Measurements from ENCODE around the gene GSG1.
A peak's percentile ranks its signal among the peaks of the same experiment; 100 is the strongest.
"Not testable (repeated sequence)": the region's sequence is repeated elsewhere in the genome, so short reads cannot be mapped to it uniquely, and the experiment has no call there.

Gene GSG1

GRCh38 chr12:13090054-13090453 lies 13.4 kb downstream of the GSG1 start:
- DNase-seq, result no peak

GRCh38 chr12:13088496-13088895 lies 15.0 kb downstream of the GSG1 start:
- DNase-seq, result no peak

- DNase-seq, result no peak
These were observed 15.7 kb downstream of the GSG1 start for GRCh38 chr12:13087766-13088165.

DNA sequence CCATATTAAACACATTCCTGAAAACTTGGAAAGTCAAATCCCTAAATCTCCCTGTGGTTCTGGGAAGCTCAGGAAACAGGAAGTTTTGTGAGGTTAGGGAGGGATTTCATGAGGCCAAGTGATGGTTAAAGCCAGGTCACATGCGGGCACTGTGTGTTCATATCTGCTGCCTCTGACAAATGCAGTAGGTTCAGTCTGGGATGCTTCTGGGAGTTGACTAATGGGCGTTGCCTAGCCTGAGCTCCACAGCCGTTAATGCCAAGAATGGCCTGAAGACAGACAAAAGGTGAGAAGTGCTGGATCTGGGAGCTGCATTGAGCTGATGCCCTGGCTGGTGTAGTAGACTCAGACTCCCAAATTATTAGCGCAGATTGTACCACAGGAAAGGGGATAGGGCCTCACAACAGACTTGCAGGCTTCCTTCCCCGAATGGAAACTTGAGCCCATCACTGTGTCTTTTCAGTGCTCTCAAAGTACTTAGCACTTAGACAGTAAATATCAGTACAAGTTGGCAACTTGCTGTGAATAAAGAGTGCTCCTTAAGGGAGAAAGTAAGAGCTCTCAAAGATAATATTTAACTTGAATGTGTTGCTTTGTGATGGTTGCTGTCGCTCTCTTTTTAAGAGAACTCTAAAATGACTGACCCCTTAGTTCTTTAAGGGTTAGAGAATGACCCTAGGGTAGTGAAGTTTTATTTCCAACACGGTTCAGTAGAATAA lies 17.3 kb downstream of the GSG1 start:
- DNase-seq, result no peak

DNA sequence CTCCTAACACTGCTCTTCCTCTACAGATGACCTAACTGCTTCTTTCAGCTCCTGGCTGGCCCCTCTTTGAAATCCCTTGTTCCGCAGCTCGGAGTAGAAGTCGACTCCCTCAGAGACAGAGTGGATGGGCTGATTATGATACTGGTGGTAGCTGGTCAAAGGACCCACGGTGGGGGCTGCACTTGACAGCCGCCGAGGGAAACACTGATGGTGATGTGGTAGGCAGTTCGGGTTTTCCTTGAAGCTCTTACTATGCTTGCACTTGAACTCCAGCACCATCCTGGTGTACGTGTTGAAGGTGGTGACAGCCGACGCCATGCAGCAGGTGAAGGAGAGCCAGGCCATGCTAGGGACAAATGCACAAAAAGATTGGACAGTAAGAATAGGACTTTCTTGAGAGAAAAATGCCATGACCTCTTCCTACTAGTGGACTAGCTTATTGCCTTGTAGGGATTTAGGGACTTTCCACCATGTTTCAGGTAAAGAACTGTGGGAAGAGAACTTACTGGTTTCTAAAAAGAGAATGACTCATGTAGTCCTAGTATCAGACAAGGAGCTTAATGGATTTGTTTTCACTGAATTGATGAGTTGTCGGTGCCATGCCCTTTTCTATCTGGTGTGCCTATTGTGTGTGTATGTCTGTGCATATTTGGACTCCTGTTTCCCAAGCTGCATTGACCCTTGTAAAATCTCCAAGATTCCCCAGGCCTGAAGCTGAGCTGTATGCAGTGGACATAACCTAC lies 18.4 kb downstream of the GSG1 start:
- no peak for DNase-seq

DNA sequence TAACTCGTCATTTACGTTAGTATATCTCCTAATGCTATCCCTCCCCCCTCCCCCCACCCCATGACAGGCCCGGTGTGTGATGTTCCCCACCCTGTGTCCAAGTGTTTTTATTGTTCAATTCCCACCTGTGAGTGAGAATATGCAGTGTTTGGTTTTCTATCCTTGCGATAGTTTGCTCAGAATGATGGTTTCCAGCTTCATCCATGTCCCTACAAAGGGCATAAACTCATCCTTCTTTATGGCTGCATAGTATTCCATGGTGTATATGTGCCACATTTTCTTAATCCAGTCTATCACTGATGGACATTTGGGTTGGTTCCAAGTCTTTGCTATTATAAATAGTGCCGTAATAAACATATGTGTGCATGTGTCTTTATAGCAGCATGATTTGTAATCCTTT lies 19.8 kb downstream of the GSG1 start:
- not testable (repeated sequence) for DNase-seq

- no peak for DNase-seq
These were observed 20.6 kb downstream of the GSG1 start for GRCh38 chr12:13082861-13083260.

DNA sequence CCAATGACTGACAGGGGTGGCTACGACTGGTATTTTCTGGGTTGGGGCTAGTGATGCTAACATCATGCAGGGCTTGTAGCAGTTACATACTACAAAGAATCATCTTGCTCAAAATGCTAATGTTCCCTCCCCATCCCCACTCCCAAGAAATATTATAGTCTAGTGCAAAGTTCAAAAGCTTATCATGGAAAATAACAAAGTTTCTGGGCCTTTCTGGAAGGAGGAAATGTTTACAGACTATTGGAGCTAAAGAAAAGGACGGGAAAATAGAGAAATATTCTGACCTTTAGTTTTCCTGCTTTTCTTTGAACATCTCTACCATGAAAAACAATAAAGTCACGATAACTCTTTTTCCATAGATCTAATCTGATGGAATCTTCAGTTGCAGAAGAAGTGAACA lies 23.2 kb downstream of the GSG1 start:
- DNase-seq, result no peak

GRCh38 chr12:13079440-13079906 lies 24.0 kb downstream of the GSG1 start:
- no peak for DNase-seq

DNA sequence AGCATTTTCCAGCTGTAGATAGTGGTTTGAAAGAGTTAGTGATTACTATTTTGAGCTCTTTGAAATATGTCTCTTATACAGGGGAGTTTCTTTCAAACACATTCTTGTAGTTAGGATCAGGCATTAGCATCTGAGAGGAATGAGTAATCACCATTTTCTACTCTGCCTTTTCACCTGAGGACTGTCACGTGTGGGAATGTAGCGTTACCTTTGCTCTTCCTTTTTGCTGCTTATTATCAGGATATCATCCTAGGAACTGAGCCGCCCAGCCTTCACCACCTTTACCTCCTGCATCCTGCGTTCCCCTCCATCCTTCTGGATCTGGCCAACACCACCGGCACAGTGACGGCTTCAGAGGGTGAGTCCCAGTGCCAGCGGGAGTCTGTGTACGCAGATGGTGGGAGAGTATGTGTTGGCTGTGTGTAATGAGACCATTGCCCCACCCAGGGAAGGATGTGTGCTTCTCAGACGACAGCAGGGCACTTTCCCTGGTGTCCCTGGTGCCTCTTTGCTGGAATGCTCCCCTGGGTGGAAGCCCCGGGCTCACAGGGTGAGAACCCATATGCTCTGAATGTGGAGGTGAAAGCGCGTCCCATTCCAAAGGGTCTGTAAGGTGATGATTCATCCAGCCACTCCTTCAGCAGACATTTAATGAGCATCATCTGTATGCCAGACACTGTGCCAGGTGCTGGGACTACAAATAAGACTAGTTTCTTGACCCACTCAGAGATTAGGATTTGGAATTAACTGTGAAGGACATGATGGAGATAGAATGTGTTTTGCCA lies 27.5 kb downstream of the GSG1 start:
- no peak for DNase-seq

DNA sequence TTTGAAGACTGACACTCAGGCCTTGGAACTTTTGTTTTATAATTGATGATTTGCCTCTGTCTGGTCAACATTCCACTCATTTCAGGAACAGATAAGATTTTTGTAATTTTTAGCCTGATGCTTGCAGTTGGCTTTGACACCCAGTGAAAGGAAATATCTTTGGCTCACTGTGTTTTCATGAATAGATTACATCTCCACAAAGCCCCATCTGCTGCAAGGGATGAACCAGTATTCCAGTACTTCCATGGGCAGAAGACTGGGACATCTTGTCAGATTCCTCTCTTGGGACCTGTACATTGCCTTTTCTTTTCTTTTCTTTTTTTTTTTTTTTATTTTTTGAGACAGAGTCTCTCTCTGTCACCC lies 28.4 kb downstream of the GSG1 start:
- no peak for DNase-seq

DNA sequence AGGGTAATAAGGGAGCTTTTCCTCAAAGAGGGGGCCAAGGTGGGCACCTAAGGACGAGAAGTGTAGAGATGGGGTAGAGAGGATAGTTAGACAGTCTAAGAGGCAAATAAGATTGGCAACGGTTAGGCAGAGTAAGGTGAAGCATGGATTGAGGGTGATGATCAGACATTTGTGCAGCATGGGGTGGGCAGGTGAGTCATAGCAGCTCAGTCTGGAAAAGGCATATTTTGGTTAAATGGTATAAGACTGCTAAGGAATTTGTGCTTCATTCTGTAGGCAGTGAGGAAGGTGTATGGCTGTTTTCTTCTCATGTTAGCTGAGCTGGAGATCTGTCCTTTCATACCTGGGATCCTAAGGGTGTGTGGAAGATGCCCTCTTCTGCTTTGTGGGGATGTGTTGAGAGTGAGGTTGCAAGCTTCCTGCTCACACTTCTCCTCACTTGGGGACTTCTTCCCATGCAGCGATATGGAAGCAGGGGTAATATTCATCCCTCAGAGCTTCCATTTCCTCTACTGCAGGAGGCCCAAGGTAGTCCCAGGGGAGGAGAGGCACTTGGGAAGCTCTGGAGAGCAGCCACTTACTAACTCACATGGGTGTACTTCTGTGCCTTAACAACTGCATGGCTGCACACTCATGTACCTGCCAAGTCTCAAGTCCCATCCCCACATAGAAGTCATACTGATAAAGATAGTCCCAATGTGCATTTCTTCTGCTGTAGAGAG lies 28.9 kb downstream of the GSG1 start:
- no peak for DNase-seq

- DNase-seq, result no peak
These were observed 30.3 kb downstream of the GSG1 start for GRCh38 chr12:13073173-13073572.

DNA sequence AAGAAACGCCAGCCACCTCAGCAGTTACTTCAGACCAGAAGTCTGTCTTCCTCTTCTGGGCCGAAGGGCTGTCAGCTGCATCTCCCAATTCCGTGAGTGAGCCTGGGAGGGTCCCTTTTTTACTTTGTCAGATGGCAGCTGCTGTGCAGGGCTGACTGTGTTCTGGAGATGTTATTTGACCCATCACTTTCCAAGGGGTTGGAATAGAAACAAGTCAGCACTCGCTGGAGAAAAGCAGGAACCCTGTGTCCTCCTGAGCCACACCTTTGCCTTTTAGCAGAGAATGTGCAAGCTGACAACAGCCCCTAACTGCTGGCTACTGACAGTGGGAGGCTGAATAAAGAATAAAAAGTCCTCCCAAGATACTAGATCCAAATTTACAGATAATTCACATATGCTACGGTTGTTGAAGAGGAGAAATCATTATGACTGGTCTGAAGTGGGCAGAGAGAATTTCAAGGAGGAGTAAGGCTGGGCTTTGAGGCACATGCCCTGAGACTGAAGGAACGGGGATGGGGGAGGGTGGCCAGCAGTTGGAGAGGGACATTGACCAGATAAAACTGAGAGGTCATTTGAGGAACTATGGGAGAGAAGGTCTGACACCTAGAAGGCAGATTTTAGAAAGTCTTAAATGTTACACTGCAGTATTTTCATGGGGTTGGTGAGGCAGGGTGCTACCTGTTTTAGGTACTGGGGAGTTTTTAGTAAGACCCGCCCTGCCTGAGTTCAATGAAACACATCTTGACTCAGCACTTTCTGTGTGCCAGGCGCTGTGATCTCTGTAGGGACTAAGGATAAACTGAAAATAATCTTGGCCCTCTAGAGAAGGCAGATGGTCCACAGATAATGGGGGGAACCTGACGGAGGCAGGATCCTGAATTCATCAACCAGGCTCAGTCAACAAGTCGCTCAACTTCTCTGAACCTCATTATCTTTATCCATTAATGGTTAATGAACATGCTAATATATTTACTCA lies 31.9 kb downstream of the GSG1 start:
- no peak for DNase-seq

GRCh38 chr12:13069380-13069779 lies 34.1 kb downstream of the GSG1 start:
- DNase-seq, result no peak

DNA sequence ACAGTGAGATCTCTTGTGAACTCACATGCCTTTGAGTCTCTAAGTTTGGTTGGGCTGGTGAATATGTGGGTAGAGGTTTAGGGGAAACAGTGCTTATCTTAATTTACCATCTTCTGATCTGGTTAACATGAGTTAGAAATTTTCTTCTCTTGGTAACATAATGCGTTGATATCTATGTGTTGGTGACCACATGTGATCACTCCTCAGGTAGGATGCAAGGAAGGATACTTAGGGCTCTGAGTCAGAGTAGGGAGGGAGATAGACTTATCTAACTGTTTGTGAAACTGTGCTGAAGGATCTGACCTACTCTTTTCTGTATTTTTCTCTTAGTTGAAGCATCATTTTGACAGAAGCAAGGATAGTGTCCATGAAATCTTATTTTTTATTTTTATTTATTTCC lies 36.1 kb downstream of the GSG1 start:
- no peak for DNase-seq

DNA sequence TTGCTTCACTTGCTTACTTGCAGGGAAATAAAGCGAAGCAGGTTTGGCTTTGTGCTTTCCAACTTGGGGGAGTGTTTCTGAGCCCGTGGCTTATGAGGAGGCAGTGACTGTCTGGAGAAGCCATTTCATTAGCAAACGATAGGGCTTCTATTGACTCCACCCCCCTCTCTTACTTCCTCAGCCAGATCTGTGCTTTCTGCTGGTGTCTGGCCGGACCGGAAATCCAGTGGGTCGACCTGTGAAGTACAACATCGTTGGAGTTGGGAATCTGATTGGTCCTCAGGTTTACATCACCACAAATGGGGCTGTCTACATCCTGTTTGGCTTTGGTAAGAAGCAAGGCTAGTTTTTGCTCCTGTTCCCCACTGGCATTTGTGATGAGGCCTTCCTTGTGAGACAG lies 37.0 kb downstream of the GSG1 start:
- peak; percentile 5 for DNase-seq

GRCh38 chr12:13066014-13066413 lies 37.5 kb downstream of the GSG1 start:
- no peak for DNase-seq

DNA sequence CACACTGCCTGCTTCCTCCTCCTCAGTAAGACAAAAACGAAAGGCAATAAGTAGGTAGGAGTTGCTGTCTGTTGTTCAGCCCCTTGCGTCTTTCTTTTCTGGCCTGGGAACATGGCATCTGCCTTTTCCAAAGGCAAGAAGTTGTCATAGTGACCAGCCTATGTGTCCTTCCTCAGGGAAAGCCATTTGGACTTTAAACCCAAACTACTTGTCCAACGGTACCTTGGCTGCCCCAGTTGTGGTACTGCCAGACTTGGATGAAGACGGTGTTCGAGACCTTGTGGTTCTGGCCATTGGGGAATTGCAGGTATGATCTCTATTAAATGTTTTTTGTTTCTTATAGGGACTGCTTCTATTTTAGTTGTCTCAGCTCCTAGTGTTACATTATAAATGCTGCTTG lies 40.8 kb downstream of the GSG1 start:
- no peak for DNase-seq

GRCh38 chr12:13061377-13061776 lies 42.1 kb downstream of the GSG1 start:
- DNase-seq, result no peak

DNA sequence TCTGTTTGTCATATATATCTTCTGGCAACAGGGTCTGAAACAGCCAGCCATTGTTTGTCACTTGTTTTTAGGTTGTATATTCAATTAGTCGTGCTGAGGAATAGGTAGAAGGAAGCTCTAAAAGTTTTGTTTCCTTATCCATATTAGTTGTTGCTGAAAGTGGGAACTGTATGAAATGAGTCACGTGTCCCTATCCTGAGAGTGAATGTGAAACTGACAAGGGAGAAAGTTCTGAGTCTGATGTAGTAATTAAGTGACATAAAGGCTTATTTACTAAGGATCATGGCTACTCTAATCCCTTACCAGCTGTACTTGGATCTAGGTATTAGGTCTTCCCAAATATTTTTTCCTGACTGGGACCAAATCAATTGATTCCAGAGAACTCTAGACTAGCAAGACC lies 42.9 kb downstream of the GSG1 start:
- no peak for DNase-seq

DNA sequence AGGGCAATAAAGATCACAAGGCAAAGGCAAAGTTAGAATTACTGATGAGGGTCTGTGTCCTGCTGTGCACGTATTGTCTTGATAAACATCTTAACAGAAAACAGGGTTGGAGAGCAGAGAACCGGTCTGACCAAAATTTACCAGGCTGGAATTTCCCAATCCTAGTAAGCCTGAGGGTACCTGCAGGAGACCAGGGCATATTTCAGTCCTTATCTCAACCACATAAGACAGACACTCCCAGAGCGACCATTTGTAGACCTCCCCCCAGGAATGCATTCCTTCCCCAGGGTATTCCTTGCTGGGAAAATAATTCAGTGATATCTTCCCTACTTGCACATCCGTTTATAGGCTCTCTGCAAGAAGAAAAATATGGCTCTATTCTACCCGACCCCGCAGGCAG lies 49.9 kb downstream of the GSG1 start:
- not testable (repeated sequence) for DNase-seq
